ENCODE data around the gene DMRTC2. TPM values are rescaled to one million over a fixed set of nuclear protein-coding genes. Genes with fewer than 3 reads are reported as not detected.

Gene DMRTC2
- total and polyA plus RNA-seq, 2 of the 8 experiments (the other 6 are each of a cell fraction or from before 2014, with no cell fraction given): not detected

GRCh38 chr19:41872775-41873647 lies 28.2 kb downstream of the DMRTC2 start:
- Histone ChIP-seq H2BK15ac (ENCODE audit: low read length) (no peak overlapping the region), H3K79me2 (ENCODE audit: control insufficient read depth in 1 of 2, insufficient read depth in 2 of 2, low read length in 2 of 2) (peaks cover 0 to 3% of the 10 kb centered on the region in 2 experiments; a peak in 1 of 4 replicates), H3K27ac (ENCODE audit: low read depth, low read length) (no peak overlapping the region), H3K9ac (replicated peaks in 1 of 4; ENCODE audit: extremely low read depth in 1 of 4, low read depth in 3 of 4, low read length in 3 of 4) (no peak overlapping the region), H2AFZ (ENCODE audit: low read length) (no peak overlapping the region), H2BK20ac (ENCODE audit: low read length) (no peak overlapping the region), H3K4me2 (ENCODE audit: insufficient read depth in 1 of 2, low read depth in 2 of 2, low read length in 2 of 2) (no peak overlapping the region), H3K9me3 (ENCODE audit: insufficient read depth in 2 of 2, low read depth in 1 of 2, low read length in 1 of 2) (no peaks in the 10 kb centered on the region), H3K18ac (ENCODE audit: extremely low read depth, low read length) (no peak overlapping the region; the same call in 1 of the 2 replicates), H3K4me1 (replicated peaks in 1 of 4; ENCODE audit: control insufficient read depth in 3 of 4, insufficient read depth in 4 of 4, low read length in 3 of 4) (peaks cover 0 to 2% (median under 1%) of the 10 kb centered on the region in 4 experiments; a peak in 3 of 7 replicates), H3K23me2 (ENCODE audit: low read depth, low read length) (no peaks in the 10 kb centered on the region), H2BK5ac (ENCODE audit: low read depth, low read length) (no peak overlapping the region), H2BK12ac (ENCODE audit: low read depth, low read length) (no peak overlapping the region), H3K4me3 (ENCODE audit: extremely low read depth in 1 of 4, insufficient read depth in 2 of 4, low read depth in 3 of 4, low read length in 4 of 4) (no peak overlapping the region), H4K91ac (replicated peaks; ENCODE audit: insufficient read length, low read length) (no peak overlapping the region), H4K5ac (ENCODE audit: insufficient read length, low read depth, low read length) (no peak overlapping the region), H3K23ac (ENCODE audit: insufficient read length) (no peak overlapping the region), H3K4ac (replicated peaks; ENCODE audit: insufficient read length, low read depth, low read length) (no peak overlapping the region), H3K79me1 (ENCODE audit: low read depth, low read length) (peaks cover 2% of the 10 kb centered on the region), H2BK120ac (replicated peaks; ENCODE audit: low read depth, low read length) (no peak overlapping the region), H4K20me1 (replicated peaks in 1 of 2; ENCODE audit: control insufficient read depth in 1 of 2, insufficient read depth in 2 of 2, low read length in 2 of 2) (peaks cover 22 to 25% of the 10 kb centered on the region in 2 experiments), H3K14ac (ENCODE audit: insufficient read length) (no peak overlapping the region), H3K36me3 (ENCODE audit: control insufficient read depth in 2 of 4, insufficient read depth in 4 of 4, low read length in 3 of 4) (peaks cover 18 to 41% (median 35%) of the 10 kb centered on the region in 4 experiments), H3K27me3 (replicated peaks in 1 of 4; ENCODE audit: control insufficient read depth in 3 of 4, extremely low read depth in 1 of 4, insufficient read depth in 3 of 4, low read length in 3 of 4) (no peaks in the 10 kb centered on the region), H2AK5ac (ENCODE audit: low read depth, low read length) (no peak overlapping the region), H4K8ac (ENCODE audit: extremely low read depth, insufficient read depth, low read length) (no peak overlapping the region), H3K56ac (replicated peaks; ENCODE audit: insufficient read length, low read depth, low read length) (no peak overlapping the region)
- ChIA-PET POLR2A (ENCODE audit: partially characterized antibody) (interaction anchor here (0.7 to 13.9 kb wide), 22 partner anchors 8 to 480 kb away, joined by 3 to 298 read pairs (median 8); partner anchors contain the start of genes ARHGEF1, ERFL, RABAC1 and RPS19), CTCF (ENCODE audit: partially characterized antibody) (interaction anchor here (0.6 to 5.0 kb wide), 29 partner anchors 8 to 685 kb away, joined by 3 to 37 read pairs (median 5); partner anchors contain the start of genes ERFL, RABAC1 and RPS19)
- 45% methylated on average over 18 of the region's 18 CpGs; no CpG with 5 or more reads in 1 of the 2 experiments for WGBS, 2 experiments (ENCODE audit: extremely low coverage in 1 of 2, insufficient coverage in 1 of 2, insufficient read length in 1 of 2, insufficient replicate concordance in 2 of 2, low coverage in 1 of 2, low lambda C conversion rate in 2 of 2, missing lambda C conversion rate in 1 of 2)
- DNase-seq (ENCODE audit: low read depth in 1 of 2, low spot score in 2 of 2): peak; percentile 68 to 92
- peak; percentile 70 for FAIRE-seq
- TF ChIP-seq CHD2 (IDR thresholded peaks at IDR 0.05; ENCODE audit: low read length) (0 out of 2 replicates have a peak, but pooled peaks have one; percentile 30), TEAD4 (IDR thresholded peaks at IDR 0.05; ENCODE audit: low read depth, low read length) (peak; percentile 19; the same call in 1 of the 2 replicates), RBBP5 (IDR thresholded peaks at IDR 0.05; ENCODE audit: borderline replicate concordance, low read depth, low read length) (no peak), KDM1A (IDR thresholded peaks at IDR 0.05; ENCODE audit: borderline replicate concordance, low read length) (no peak), TBP (IDR thresholded peaks at IDR 0.05; ENCODE audit: low read depth, low read length) (no peak), MAFK (IDR thresholded peaks at IDR 0.05; ENCODE audit: low read depth, low read length) (no peak), CBX8 (IDR thresholded peaks at IDR 0.05; ENCODE audit: borderline replicate concordance, low read depth, low read length) (no peak), CREB1 (IDR thresholded peaks at IDR 0.05) (peak; percentile 55; the same call in 1 of the 2 replicates), EP300 (IDR thresholded peaks at IDR 0.05; ENCODE audit: borderline replicate concordance in 1 of 2, low read depth in 2 of 2, low read length in 2 of 2) (no peak)
